GM23338 (cell line): ENCODE measurements around the gene ELOB. TPM values are rescaled to one million over a fixed set of nuclear protein-coding genes. Genes with fewer than 3 reads are reported as not detected.

Experiments used
- ATAC-seq: fragments of 200-7000 bp; cut with Tn5 transposase; 3 replicates; pipeline ENCODE4 v1.9.1; 2020
- DNase-seq: peaks from one replicate; pipeline ENCODE4 v3.0.0-alpha.2; 2015; ENCODE audit warnings: low spot score
- H2AFZ ChIP-seq: fragments of 200-600 bp; sonication (generic); 2 replicates; pipeline ENCODE4 v1.8.0; 2016; ENCODE audit warnings: antibody characterized with exemption, mild to moderate bottlenecking, moderate library complexity
- H3F3A ChIP-seq: fragments of 200-600 bp; sonication (generic); replicated peaks from 2 replicates; pipeline ENCODE4 v1.8.0; 2017; ENCODE audit warnings: antibody characterized with exemption, mixed run types, low read depth
- H3K27ac ChIP-seq: fragments of 200-600 bp; sonication (generic); 2 replicates; pipeline ENCODE4 v1.6.1; 2016; ENCODE audit warnings: low read depth
- H3K27me3 ChIP-seq: fragments of 200-600 bp; sonication (generic); 2 replicates; pipeline ENCODE4 v1.8.0; 2016; ENCODE audit warnings: mild to moderate bottlenecking, mixed run types, moderate library complexity; ENCODE audit not compliant: insufficient read depth
- H3K36me3 ChIP-seq: fragments of 200-600 bp; sonication (generic); 2 replicates; pipeline ENCODE4 v1.8.0; 2016; ENCODE audit warnings: mild to moderate bottlenecking; ENCODE audit not compliant: insufficient read depth
- H3K4me1 ChIP-seq: fragments of 200-600 bp; sonication (generic); 2 replicates; pipeline ENCODE4 v1.8.0; 2016; ENCODE audit warnings: mild to moderate bottlenecking, moderate library complexity; ENCODE audit not compliant: insufficient read depth
- H3K4me2 ChIP-seq: fragments of 200-600 bp; sonication (generic); 2 replicates; pipeline ENCODE4 v1.7.1; 2017; ENCODE audit warnings: mixed run types
- H3K4me3 ChIP-seq: fragments of 200-600 bp; sonication (generic); 2 replicates; pipeline ENCODE4 v1.6.1; 2016; ENCODE audit warnings: mixed run types
- H3K79me2 ChIP-seq: fragments of 200-600 bp; sonication (generic); replicated peaks from 2 replicates; pipeline ENCODE4 v1.8.0; 2017; ENCODE audit warnings: mild to moderate bottlenecking; ENCODE audit not compliant: insufficient read depth
- H3K9me2 ChIP-seq: fragments of 200-600 bp; sonication (generic); 2 replicates; pipeline ENCODE4 v1.8.0; 2017; ENCODE audit not compliant: insufficient read depth
- H4K20me1 ChIP-seq: fragments of 200-600 bp; sonication (generic); replicated peaks from 2 replicates; pipeline ENCODE4 v1.8.0; 2017; ENCODE audit warnings: mild to moderate bottlenecking; ENCODE audit not compliant: insufficient read depth
- H3K27ac Mint-ChIP-seq: 2 replicates; pipeline ENCODE4 v1.8.0; 2020; ENCODE audit warnings: inconsistent platforms, mild to moderate bottlenecking, moderate library complexity, mixed read lengths
- H3K27me3 Mint-ChIP-seq: 3 replicates; pipeline ENCODE4 v1.8.0; 2022; ENCODE audit warnings: low read depth, mild to moderate bottlenecking, moderate library complexity, mixed read lengths, inconsistent platforms; ENCODE audit not compliant: insufficient read depth, poor library complexity
- H3K36me3 Mint-ChIP-seq: 3 replicates; pipeline ENCODE4 v1.8.0; 2021; ENCODE audit warnings: low read depth, mild to moderate bottlenecking, inconsistent platforms, moderate library complexity, mixed read lengths
- H3K4me1 Mint-ChIP-seq: 3 replicates; pipeline ENCODE4 v1.8.0; 2020; ENCODE audit warnings: mild to moderate bottlenecking, inconsistent platforms, mixed read lengths
- H3K4me3 Mint-ChIP-seq: 3 replicates; pipeline ENCODE4 v1.8.0; 2021; ENCODE audit warnings: moderate library complexity, mild to moderate bottlenecking, inconsistent platforms, mixed read lengths
- H3K9me3 Mint-ChIP-seq: 3 replicates; pipeline ENCODE4 v1.8.0; 2020; ENCODE audit warnings: moderate library complexity, mild to moderate bottlenecking, inconsistent platforms, mixed read lengths
- CREB1 ChIP-seq: fragments of 250-450 bp; sonication (Bioruptor Pico); IDR thresholded peaks from 2 replicates; pipeline ENCODE4 v1.5.0; 2020; ENCODE audit warnings: low read depth, mild to moderate bottlenecking, moderate library complexity
- CTCF ChIP-seq, 2 experiments: fragments of 200-600 bp in 1 of 2; sonication (generic) in 1 of 2; conservative IDR thresholded peaks; 2 replicates each; pipeline versions ENCODE4 v1.5.1 to v1.6.1; 2016 to 2017; ENCODE audit warnings: antibody characterized with exemption in 2 of 2, low read depth in 2 of 2, mild to moderate bottlenecking in 2 of 2, moderate library complexity in 1 of 2
- ETS1 ChIP-seq: IDR thresholded peaks from 2 replicates; pipeline ENCODE4 v1.6.1; 2016; ENCODE audit warnings: antibody characterized with exemption
- EZH2 ChIP-seq: fragments of 200-600 bp; sonication (generic); IDR thresholded peaks from one replicate; pipeline ENCODE4 v1.8.0; 2017; ENCODE audit warnings: antibody characterized with exemption, mild to moderate bottlenecking, low read depth; ENCODE audit not compliant: unreplicated experiment
- EZH2phosphoT487 ChIP-seq: fragments of 200-600 bp; sonication (generic); IDR thresholded peaks from one replicate; pipeline ENCODE4 v1.8.1; 2018; ENCODE audit warnings: antibody characterized with exemption; ENCODE audit not compliant: unreplicated experiment
- JUNB ChIP-seq: IDR thresholded peaks from one replicate; pipeline ENCODE4 v1.6.1; 2016; ENCODE audit warnings: antibody characterized with exemption; ENCODE audit not compliant: unreplicated experiment
- NANOG ChIP-seq: IDR thresholded peaks from 2 replicates; pipeline ENCODE4 v1.6.1; 2016; ENCODE audit warnings: antibody characterized with exemption, borderline replicate concordance
- POLR2AphosphoS5 ChIP-seq: IDR thresholded peaks from 2 replicates; pipeline ENCODE4 v1.6.1; 2016; ENCODE audit warnings: antibody characterized with exemption, low read depth
- REST ChIP-seq: IDR thresholded peaks from one replicate; pipeline ENCODE4 v1.6.1; 2018; ENCODE audit warnings: antibody characterized with exemption; ENCODE audit not compliant: unreplicated experiment
- STAT1 ChIP-seq: IDR thresholded peaks from one replicate; pipeline ENCODE4 v1.6.1; 2016; ENCODE audit warnings: antibody characterized with exemption; ENCODE audit not compliant: unreplicated experiment
- ZNF114 ChIP-seq: fragments of 250-450 bp; sonication (Bioruptor Pico); IDR thresholded peaks from 2 replicates; pipeline ENCODE4 v1.5.0; 2020; ENCODE audit warnings: mild to moderate bottlenecking, moderate library complexity
- ZNF331 ChIP-seq: fragments of 250-450 bp; sonication (Bioruptor Pico); IDR thresholded peaks from 2 replicates; pipeline ENCODE4 v1.5.0; 2020; ENCODE audit warnings: low read depth, mild to moderate bottlenecking, moderate library complexity
- ZNF462 ChIP-seq: fragments of 250-450 bp; sonication (Bioruptor Pico); IDR thresholded peaks from 2 replicates; pipeline ENCODE4 v1.5.0; 2020; ENCODE audit warnings: mild to moderate bottlenecking, moderate library complexity
- polyA plus RNA-seq: library from polyadenylated mRNA; unstranded; fragments of >200 nt; fragmentation: Nextera tagmentation; extraction: Ambion mirVana; gene quantifications from 2 replicates; pipeline ENCODE4 v1.2.1, GENCODE V29; 2016
- total RNA-seq: library from RNA; depleted of rRNA; stranded (reverse); fragments of >200 nt; shearing (Covaris generic); gene quantifications from 2 replicates; pipeline ENCODE4 v1.2.3, GENCODE V29; 2014

The ELOB gene
- total and polyA plus RNA-seq, 2 experiments from 2014 or later, result 278 to 756 TPM

- Mint-ChIP-seq H3K36me3 (no peaks in the 10 kb centered on the region), H3K27ac (no peak overlapping the region; the same call in 1 of the 2 replicates), H3K4me1 (no peaks in the 10 kb centered on the region; the same call in 2 of the 3 replicates), H3K9me3 (no peaks in the 10 kb centered on the region), H3K4me3 (no peak overlapping the region), H3K27me3 (peaks cover 14% of the 10 kb centered on the region)
- TF ChIP-seq NANOG (no peak), ETS1 (no peak), ZNF462 (CRISPR knock-in tag) (no peak), ZNF114 (CRISPR knock-in tag) (no peak), EZH2 (no peak), POLR2AphosphoS5 (no peak), CTCF (conservative IDR thresholded peaks at IDR 0.05; ENCODE audit: low read depth in 2 of 2) (no peak), EZH2phosphoT487 (no peak), JUNB (no peak), REST (no peak), CREB1 (CRISPR knock-in tag) (no peak), ZNF331 (CRISPR knock-in tag) (no peak), STAT1 (no peak)
- Histone ChIP-seq H3K27ac (no peak overlapping the region), H2AFZ (no peak overlapping the region), H3F3A (no peaks in the 10 kb centered on the region), H3K4me1 (no peaks in the 10 kb centered on the region; the same call in 1 of the 2 replicates), H4K20me1 (no peaks in the 10 kb centered on the region), H3K79me2 (no peaks in the 10 kb centered on the region), H3K4me3 (no peak overlapping the region), H3K9me2 (no peaks in the 10 kb centered on the region), H3K27me3 (no peaks in the 10 kb centered on the region), H3K36me3 (no peaks in the 10 kb centered on the region), H3K4me2 (no peak overlapping the region)
- DNase-seq, result no peak
- ATAC-seq, result no peak
Observed at GRCh38 chr16:2810651-2811050, 33.6 kb upstream of the ELOB start.
